GM12891 (cell line): Measurements from ENCODE around the gene PEPD.

ENCODE experiments used
- POLR2A ChIP-seq: IDR thresholded peaks from 2 replicates; pipeline ENCODE4 v1.6.1; 2011; ENCODE audit warnings: low read depth, low read length, control low read depth
- POLR2AphosphoS5 ChIP-seq: IDR thresholded peaks from 2 replicates; pipeline ENCODE4 v1.6.1; 2011; ENCODE audit warnings: low read depth, low read length, control low read depth
- TAF1 ChIP-seq: IDR thresholded peaks from 2 replicates; pipeline ENCODE4 v1.6.1; 2011; ENCODE audit warnings: low read depth, low read length, control low read depth

DNA sequence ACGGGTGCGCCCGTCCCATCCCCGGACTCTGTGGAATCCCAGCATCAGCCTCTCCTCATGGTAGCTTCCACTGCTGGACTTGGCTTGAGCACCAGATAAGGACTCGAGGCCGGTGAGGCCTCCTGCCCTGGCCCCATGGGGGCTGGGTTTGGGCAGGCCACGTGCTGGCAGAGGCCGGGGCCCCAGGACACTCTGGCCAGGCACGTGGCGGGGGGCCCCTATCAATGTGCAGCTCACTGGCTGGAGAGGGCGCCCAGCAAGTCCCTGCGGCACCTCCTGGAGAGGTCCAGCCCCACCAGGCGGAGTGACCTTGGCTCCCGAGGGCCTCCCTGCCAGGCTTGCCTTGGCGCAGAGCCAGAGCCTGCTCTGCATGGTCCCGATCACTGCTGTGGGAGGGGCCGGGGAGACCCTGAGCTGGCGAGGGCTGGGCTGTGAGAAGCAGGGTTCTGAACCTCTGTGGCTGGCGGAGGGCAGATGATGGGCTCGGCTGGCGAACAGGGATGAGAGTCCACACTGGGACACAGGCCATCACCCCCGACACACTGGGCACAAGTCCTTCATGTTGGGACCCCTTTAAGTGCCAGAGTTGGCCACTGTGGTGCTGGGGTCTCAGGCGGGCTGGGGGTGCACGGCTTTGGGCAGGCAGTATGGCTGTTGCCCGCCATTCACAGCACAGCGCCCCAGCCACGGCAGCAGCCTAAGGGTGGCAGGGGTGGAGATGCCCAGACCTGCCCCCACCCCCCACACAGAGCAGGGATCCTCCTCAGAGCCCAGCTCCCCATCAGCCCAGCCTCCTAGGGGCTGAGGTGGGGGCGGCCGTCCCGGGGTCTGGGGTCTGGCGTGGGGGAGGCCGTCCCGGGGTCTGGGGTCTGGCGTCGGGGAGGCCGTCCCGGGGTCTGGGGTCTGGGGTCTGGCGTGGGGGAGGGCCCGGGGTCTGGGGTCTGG, 129.0 kb downstream of the PEPD start:
- TF ChIP-seq POLR2A (no peak), POLR2AphosphoS5 (no peak), TAF1 (no peak)
